K562 (cell line): ENCODE results near the gene CXCL5. TPM values are rescaled to one million over a fixed set of nuclear protein-coding genes. Genes with fewer than 3 reads are reported as not detected.
A peak's percentile ranks its signal among the peaks of the same experiment; 100 is the strongest.

Source experiments
- ARID1B ChIP-seq: fragments of 450-650 bp; IDR thresholded peaks from 2 replicates; pipeline ENCODE4 v1.6.1; 2016; ENCODE audit warnings: antibody characterized with exemption, mild to moderate bottlenecking, inconsistent platforms
- C11orf30 ChIP-seq: fragments of 450-650 bp; IDR thresholded peaks from 2 replicates; pipeline ENCODE4 v1.6.1; 2016; ENCODE audit warnings: low read depth, mild to moderate bottlenecking
- CREB3 ChIP-seq: fragments of 450-650 bp; conservative IDR thresholded peaks from 2 replicates; pipeline ENCODE4 v1.6.1; 2016; ENCODE audit warnings: missing genetic modification characterization, low read depth, mild to moderate bottlenecking, missing compliant biosample characterization, moderate library complexity
- MAFK ChIP-seq: IDR thresholded peaks from 2 replicates; pipeline ENCODE4 v1.6.1; 2011; ENCODE audit warnings: low read length, improper control_type of control experiment
- RFX7 ChIP-seq: fragments of 250-450 bp; sonication (Bioruptor Pico); IDR thresholded peaks from 2 replicates; pipeline ENCODE4 v1.5.1; 2021; ENCODE audit warnings: mild to moderate bottlenecking
- ZBTB40 ChIP-seq, 2 experiments: fragments of 450-650 bp in 1 of 2; sonication (generic) in 1 of 2; formaldehyde crosslinking in 1 of 2; IDR thresholded peaks; 2 replicates each; pipeline versions ENCODE4 v1.7.1 to v1.9.0; 2016 to 2022; ENCODE audit warnings: inconsistent platforms in 1 of 2, mild to moderate bottlenecking in 1 of 2, missing genetic modification reagents in 1 of 2
- ZNF589 ChIP-seq: fragments of 200-800 bp; sonication (Bioruptor generic); IDR thresholded peaks from 2 replicates; pipeline ENCODE4 v1.6.1; 2016; ENCODE audit warnings: low read depth, missing genetic modification characterization, missing compliant biosample characterization
- polyA plus RNA-seq, 8 experiments: library from polyadenylated mRNA; depleted of rRNA in 4 of 8; stranded (reverse) in 5 of 8; unstranded in 3 of 8; fragments of >200 nt; fragmentation: Nextera tagmentation in 2 of 8; fragmentation: Illumina TruSeq in 1 of 8; extraction: Ambion mirVana in 2 of 8; extraction: Trizol in 1 of 8; gene quantifications; 2 replicates each; pipeline versions ENCODE4 v1.2.1 to v1.2.3, GENCODE V29; 2011 to 2014; ENCODE audit warnings: inconsistent platforms in 1 of 8, missing spikeins in 1 of 8
- total RNA-seq, 7 experiments: library from RNA; depleted of rRNA in 6 of 7; stranded (reverse); fragments of >200 nt in 6 of 7; fragmentation: Illumina TruSeq in 2 of 7; extraction: Trizol in 2 of 7; gene quantifications; 2 replicates each; pipeline versions ENCODE4 v1.2.1 to v1.2.3, GENCODE V29; 2011 to 2021; ENCODE audit warnings: low replicate concordance in 1 of 7

The CXCL5 gene
- total and polyA plus RNA-seq, 9 of the 15 experiments (the other 6 are each of a cell fraction or from before 2014, with no cell fraction given), result not detected

GRCh38 chr4:73978886-73979285 is 19.6 kb downstream of the CXCL5 start (continued):
- TF ChIP-seq ZBTB40 (IDR thresholded peaks at IDR 0.05) (peak; percentile 87), ZBTB40 (CRISPR knock-in tag; IDR thresholded peaks at IDR 0.05) (no peak), ARID1B (peak; percentile 29; the same call in 1 of the 2 replicates), MAFK (peak; percentile 50; the same call in 1 of the 2 replicates), C11orf30 (peak; percentile 77), ZNF589 (CRISPR knock-in tag) (no peak), RFX7 (no peak), CREB3 (no peak)
